Activated T-helper 1 cell treated with anti-CD3 and anti-CD28 coated beads, Interleukin-2, amount 50 U/mL, for 16 hours (primary cell): ENCODE measurements around the gene GOLGA8H.
"Not testable (repeated sequence)": the region's sequence is repeated elsewhere in the genome, so short reads cannot be mapped to it uniquely, and the experiment has no call there.

Source experiments
- DNase-seq, 2 donors: peaks; one replicate each; pipeline ENCODE4 v3.0.0-alpha.2; 2020; ENCODE audit warnings: low read depth in 1 of 2, low spot score in 1 of 2

The GOLGA8H gene

GRCh38 chr15:30603796-30604195, at the start of gene GOLGA8H:
Gene GOLGA8H (plus strand): TSS chr15:30604028. CDS start chr15:30604126, 98 bp downstream.
- DNase-seq = not testable (repeated sequence)

- not testable (repeated sequence) for DNase-seq
Observed at GRCh38 chr15:30566949-30567348, 36.9 kb upstream of the GOLGA8H start.

- not testable (repeated sequence) for DNase-seq
Observed at GRCh38 chr15:30573012-30573491, 30.8 kb upstream of the GOLGA8H start.

GRCh38 chr15:30579394-30579970, 24.3 kb upstream of the GOLGA8H start:
- not testable (repeated sequence) for DNase-seq

GRCh38 chr15:30580716-30581115, 23.1 kb upstream of the GOLGA8H start:
- not testable (repeated sequence) for DNase-seq

- DNase-seq = not testable (repeated sequence)
Observed at GRCh38 chr15:30598953-30599352, 4.9 kb upstream of the GOLGA8H start.

GRCh38 chr15:30612271-30612670, 8.4 kb downstream of the GOLGA8H start:
- DNase-seq = not testable (repeated sequence)

- not testable (repeated sequence) for DNase-seq
Observed at GRCh38 chr15:30621342-30621741, 17.5 kb downstream of the GOLGA8H start.

- peak; percentile 84 to 88 for DNase-seq
Observed at GRCh38 chr15:30625436-30626193, 21.8 kb downstream of the GOLGA8H start, which contains the start of gene ARHGAP11B. Gene ARHGAP11B (plus strand): TSS chr15:30626128.

- DNase-seq = not testable (repeated sequence)
Observed at GRCh38 chr15:30626194-30626565, 22.4 kb downstream of the GOLGA8H start.

GRCh38 chr15:30626632-30627031, 22.8 kb downstream of the GOLGA8H start:
- DNase-seq = not testable (repeated sequence)

GRCh38 chr15:30650012-30650929, 46.4 kb downstream of the GOLGA8H start:
- DNase-seq = no peak

GRCh38 chr15:30661154-30661553, 57.3 kb downstream of the GOLGA8H start:
- not testable (repeated sequence) for DNase-seq
